Neural cell (in vitro differentiated cells): Measurements from ENCODE around the gene SSR2. TPM values are rescaled to one million over a fixed set of nuclear protein-coding genes. Genes with fewer than 3 reads are reported as not detected.

ENCODE experiments used
- H2AFZ ChIP-seq: fragments of 200-600, 300-800 bp; sonication (generic), shearing (Covaris generic); 2 replicates; pipeline ENCODE4 v1.6.0; 2014; ENCODE audit warnings: low read depth, mild to moderate bottlenecking, antibody characterized with exemption, low read length, moderate library complexity
- H3F3A ChIP-seq: fragments of 200-600 bp; shearing (Covaris generic); 2 replicates; pipeline ENCODE4 v1.6.1; 2016; ENCODE audit warnings: mild to moderate bottlenecking, moderate library complexity, mixed read lengths, antibody characterized with exemption, low read length; ENCODE audit not compliant: insufficient read depth, poor library complexity, severe bottlenecking
- H3K27ac ChIP-seq: fragments of 200-600, 300-800 bp; sonication (generic), shearing (Covaris generic); 2 replicates; pipeline ENCODE4 v1.5.1; 2014; ENCODE audit warnings: mild to moderate bottlenecking, low read length, moderate library complexity
- H3K27me3 ChIP-seq: fragments of 300-800, 200-600 bp; sonication (generic), shearing (Covaris generic); 2 replicates; pipeline ENCODE4 v1.6.0; 2014; ENCODE audit warnings: mild to moderate bottlenecking, low read depth, low read length, moderate library complexity; ENCODE audit not compliant: insufficient read depth
- H3K36me3 ChIP-seq: fragments of 300-800, 200-600 bp; sonication (generic), shearing (Covaris generic); 2 replicates; pipeline ENCODE4 v1.5.1; 2014; ENCODE audit warnings: mild to moderate bottlenecking, antibody characterized with exemption, low read length, moderate library complexity; ENCODE audit not compliant: insufficient read depth
- H3K4me2 ChIP-seq: fragments of 300-800, 200-600 bp; sonication (generic), shearing (Covaris generic); 2 replicates; pipeline ENCODE4 v1.6.0; 2014; ENCODE audit warnings: mild to moderate bottlenecking, low read length
- H3K4me3 ChIP-seq: fragments of 300-800, 200-600 bp; sonication (generic), shearing (Covaris generic); 2 replicates; pipeline ENCODE4 v1.5.1; 2014; ENCODE audit warnings: mild to moderate bottlenecking, low read length, moderate library complexity
- H3K79me2 ChIP-seq: fragments of 200-600 bp; shearing (Covaris generic); replicated peaks from 2 replicates; pipeline ENCODE4 v1.6.0; 2014; ENCODE audit warnings: mild to moderate bottlenecking, low read length, moderate library complexity; ENCODE audit not compliant: insufficient read depth
- H3K9ac ChIP-seq: fragments of 300-800, 200-600 bp; sonication (generic), shearing (Covaris generic); 2 replicates; pipeline ENCODE4 v1.6.1; 2016; ENCODE audit warnings: mild to moderate bottlenecking, low read length, mixed read lengths
- H3K9me2 ChIP-seq: fragments of 200-600 bp; shearing (Covaris generic); 2 replicates; pipeline ENCODE4 v1.6.1; 2016; ENCODE audit warnings: mild to moderate bottlenecking, low read length, mixed read lengths; ENCODE audit not compliant: insufficient read depth
- H3K9me3 ChIP-seq: fragments of 200-600, 300-800 bp; sonication (generic), shearing (Covaris generic); 2 replicates; pipeline ENCODE4 v1.6.1; 2016; ENCODE audit warnings: mild to moderate bottlenecking, mixed run types, low read length, moderate library complexity, mixed read lengths
- H4K20me1 ChIP-seq: fragments of 200-600 bp; shearing (Covaris generic); 2 replicates; pipeline ENCODE4 v1.6.1; 2016; ENCODE audit warnings: mild to moderate bottlenecking, mixed run types; ENCODE audit not compliant: insufficient read depth
- CTCF ChIP-seq: fragments of 450-650 bp; IDR thresholded peaks from 2 replicates; pipeline ENCODE4 v1.5.1; 2014; ENCODE audit warnings: antibody characterized with exemption, mild to moderate bottlenecking, moderate library complexity; ENCODE audit not compliant: poor library complexity, severe bottlenecking
- EP300 ChIP-seq: fragments of 450-650 bp; conservative IDR thresholded peaks from 2 replicates; pipeline ENCODE4 v1.6.1; 2014; ENCODE audit warnings: antibody characterized with exemption, mild to moderate bottlenecking, moderate library complexity; ENCODE audit not compliant: poor library complexity, severe bottlenecking
- EZH2 ChIP-seq: fragments of 200-600, 300-800 bp; shearing (Covaris generic), sonication (generic); IDR thresholded peaks from 2 replicates; pipeline ENCODE4 v1.6.1; 2014; ENCODE audit warnings: antibody characterized with exemption, low read length, borderline replicate concordance, mild to moderate bottlenecking; ENCODE audit not compliant: insufficient read depth, poor library complexity, severe bottlenecking
- MXI1 ChIP-seq: fragments of 450-650 bp; conservative IDR thresholded peaks from 2 replicates; pipeline ENCODE4 v1.6.1; 2014; ENCODE audit warnings: antibody characterized with exemption, mild to moderate bottlenecking; ENCODE audit not compliant: poor library complexity, severe bottlenecking
- POLR2AphosphoS5 ChIP-seq: IDR thresholded peaks from 2 replicates; pipeline ENCODE4 v1.6.1; 2012
- RAD21 ChIP-seq: fragments of 450-650 bp; conservative IDR thresholded peaks from 2 replicates; pipeline ENCODE4 v1.6.1; 2014; ENCODE audit warnings: antibody characterized with exemption, mild to moderate bottlenecking, moderate library complexity
- SMC3 ChIP-seq: fragments of 450-650 bp; conservative IDR thresholded peaks from 2 replicates; pipeline ENCODE4 v1.6.1; 2014; ENCODE audit warnings: antibody characterized with exemption, mild to moderate bottlenecking, moderate library complexity; ENCODE audit not compliant: poor library complexity
- TAF1 ChIP-seq: IDR thresholded peaks from 2 replicates; pipeline ENCODE4 v1.6.1; 2012; ENCODE audit warnings: low read depth
- polyA plus RNA-seq: library from polyadenylated mRNA; depleted of rRNA; stranded (reverse); fragments of >200 nt; gene quantifications from 2 replicates; pipeline ENCODE4 v1.2.3, GENCODE V29; 2014
- TF ChIP-seq, protein P1 (sequence below): IDR thresholded peaks from 2 replicates; pipeline ENCODE4 v1.6.1; 2012; ENCODE audit warnings: borderline replicate concordance

The SSR2 gene
- polyA plus RNA-seq, 1 donor from 2014 or later, result 473 TPM

- peak within 1 kb of the TSS; percentile 82 for H3K4me3 ChIP-seq
- TF ChIP-seq EZH2, result no peak
- TF ChIP-seq EP300, result peak; percentile 68
- TF ChIP-seq CTCF, result peak; percentile 28
- TF ChIP-seq MXI1, result peak; percentile 95
- peak; percentile 84 for TF ChIP-seq POLR2AphosphoS5
- TF ChIP-seq RAD21, result peak; percentile 3
- TF ChIP-seq, protein P1, sequence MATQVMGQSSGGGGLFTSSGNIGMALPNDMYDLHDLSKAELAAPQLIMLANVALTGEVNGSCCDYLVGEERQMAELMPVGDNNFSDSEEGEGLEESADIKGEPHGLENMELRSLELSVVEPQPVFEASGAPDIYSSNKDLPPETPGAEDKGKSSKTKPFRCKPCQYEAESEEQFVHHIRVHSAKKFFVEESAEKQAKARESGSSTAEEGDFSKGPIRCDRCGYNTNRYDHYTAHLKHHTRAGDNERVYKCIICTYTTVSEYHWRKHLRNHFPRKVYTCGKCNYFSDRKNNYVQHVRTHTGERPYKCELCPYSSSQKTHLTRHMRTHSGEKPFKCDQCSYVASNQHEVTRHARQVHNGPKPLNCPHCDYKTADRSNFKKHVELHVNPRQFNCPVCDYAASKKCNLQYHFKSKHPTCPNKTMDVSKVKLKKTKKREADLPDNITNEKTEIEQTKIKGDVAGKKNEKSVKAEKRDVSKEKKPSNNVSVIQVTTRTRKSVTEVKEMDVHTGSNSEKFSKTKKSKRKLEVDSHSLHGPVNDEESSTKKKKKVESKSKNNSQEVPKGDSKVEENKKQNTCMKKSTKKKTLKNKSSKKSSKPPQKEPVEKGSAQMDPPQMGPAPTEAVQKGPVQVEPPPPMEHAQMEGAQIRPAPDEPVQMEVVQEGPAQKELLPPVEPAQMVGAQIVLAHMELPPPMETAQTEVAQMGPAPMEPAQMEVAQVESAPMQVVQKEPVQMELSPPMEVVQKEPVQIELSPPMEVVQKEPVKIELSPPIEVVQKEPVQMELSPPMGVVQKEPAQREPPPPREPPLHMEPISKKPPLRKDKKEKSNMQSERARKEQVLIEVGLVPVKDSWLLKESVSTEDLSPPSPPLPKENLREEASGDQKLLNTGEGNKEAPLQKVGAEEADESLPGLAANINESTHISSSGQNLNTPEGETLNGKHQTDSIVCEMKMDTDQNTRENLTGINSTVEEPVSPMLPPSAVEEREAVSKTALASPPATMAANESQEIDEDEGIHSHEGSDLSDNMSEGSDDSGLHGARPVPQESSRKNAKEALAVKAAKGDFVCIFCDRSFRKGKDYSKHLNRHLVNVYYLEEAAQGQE, result no peak
- TF ChIP-seq TAF1, result peak; percentile 65
- peak; percentile 21 for TF ChIP-seq SMC3
- H3K79me2 ChIP-seq, result peaks cover 25% of the 10 kb centered on the region
- peaks cover 3% of the 10 kb centered on the region for H3F3A ChIP-seq
- no peaks in the 10 kb centered on the region for H3K36me3 ChIP-seq
- peak within 1 kb of the TSS; percentile 76 for H3K4me2 ChIP-seq
- no peaks in the 10 kb centered on the region for H4K20me1 ChIP-seq
- H2AFZ ChIP-seq, result peak within 1 kb of the TSS; percentile 63
- peak within 1 kb of the TSS; percentile 94 for H3K27ac ChIP-seq
- H3K9ac ChIP-seq, result peak within 1 kb of the TSS; percentile 96
- no peaks in the 10 kb centered on the region for H3K27me3 ChIP-seq
- no peaks in the 10 kb centered on the region for H3K9me3 ChIP-seq
- H3K9me2 ChIP-seq, result no peaks in the 10 kb centered on the region
These were observed 33.9 kb upstream of the SSR2 start, which contains the start of gene LAMTOR2 for GRCh38 chr1:156054500-156055280. Gene LAMTOR2 (plus strand): TSS chr1:156054782. CDS start chr1:156054890, 108 bp downstream.

DNA sequence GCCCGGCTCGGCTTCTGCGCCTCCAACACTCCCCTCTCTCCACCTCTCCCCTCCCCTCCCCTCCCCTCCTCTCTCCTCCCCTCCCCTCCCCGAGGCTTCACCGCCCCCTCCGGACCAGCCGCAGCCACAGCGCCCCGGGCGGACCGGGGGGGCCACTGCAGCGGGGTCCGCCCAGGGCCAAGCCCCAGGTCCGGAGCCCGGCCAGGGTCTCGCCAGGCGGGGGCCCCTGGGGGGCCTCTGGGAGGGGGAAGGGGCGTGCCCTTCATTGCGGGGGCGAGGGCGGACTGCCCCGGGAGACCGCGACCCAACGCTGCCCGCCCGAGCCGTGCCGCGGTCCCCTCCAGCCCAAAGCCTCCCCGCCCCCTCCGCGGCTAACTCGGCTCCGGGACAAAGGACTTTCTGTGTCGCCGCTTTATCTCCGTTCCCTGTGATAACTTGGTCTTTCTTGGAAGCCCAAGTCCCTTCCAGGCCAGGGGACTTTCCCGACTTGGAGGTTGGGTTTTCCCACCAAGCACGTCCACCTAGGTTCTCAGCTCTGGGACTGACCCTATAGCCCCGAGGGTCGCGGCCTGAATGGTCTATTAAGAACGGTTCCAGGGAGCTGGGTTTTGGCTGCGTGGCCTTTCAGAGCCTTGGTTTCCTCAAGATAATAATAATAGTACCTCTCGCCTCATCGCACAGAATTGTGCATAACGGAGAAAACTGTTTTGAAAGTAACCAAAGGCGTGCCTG, 33.2 kb upstream of the SSR2 start, which contains the start of gene UBQLN4:
TSS of gene UBQLN4 (minus strand) at position 31 of the 732 bp plus-strand sequence. CDS start 97 bp downstream, outside the sequence.
- Histone ChIP-seq H4K20me1 (no peaks in the 10 kb centered on the region), H3K36me3 (no peaks in the 10 kb centered on the region), H2AFZ (peak within 1 kb of the TSS; percentile 76), H3K9me2 (no peaks in the 10 kb centered on the region), H3K9ac (peak within 1 kb of the TSS; percentile 96), H3K9me3 (no peaks in the 10 kb centered on the region), H3K27me3 (no peaks in the 10 kb centered on the region), H3F3A (peaks cover 3% of the 10 kb centered on the region), H3K79me2 (peaks cover 25% of the 10 kb centered on the region), H3K4me2 (peak within 1 kb of the TSS; percentile 73), H3K4me3 (peak within 1 kb of the TSS; percentile 91), H3K27ac (peak within 1 kb of the TSS; percentile 94)
- TF ChIP-seq MXI1, result no peak
- TF ChIP-seq TAF1, result peak; percentile 44
- TF ChIP-seq CTCF, result peak; percentile 52
- peak; percentile 1 for TF ChIP-seq EP300
